Measurements from ENCODE around the gene CDH23.

CDH23 gene

DNA sequence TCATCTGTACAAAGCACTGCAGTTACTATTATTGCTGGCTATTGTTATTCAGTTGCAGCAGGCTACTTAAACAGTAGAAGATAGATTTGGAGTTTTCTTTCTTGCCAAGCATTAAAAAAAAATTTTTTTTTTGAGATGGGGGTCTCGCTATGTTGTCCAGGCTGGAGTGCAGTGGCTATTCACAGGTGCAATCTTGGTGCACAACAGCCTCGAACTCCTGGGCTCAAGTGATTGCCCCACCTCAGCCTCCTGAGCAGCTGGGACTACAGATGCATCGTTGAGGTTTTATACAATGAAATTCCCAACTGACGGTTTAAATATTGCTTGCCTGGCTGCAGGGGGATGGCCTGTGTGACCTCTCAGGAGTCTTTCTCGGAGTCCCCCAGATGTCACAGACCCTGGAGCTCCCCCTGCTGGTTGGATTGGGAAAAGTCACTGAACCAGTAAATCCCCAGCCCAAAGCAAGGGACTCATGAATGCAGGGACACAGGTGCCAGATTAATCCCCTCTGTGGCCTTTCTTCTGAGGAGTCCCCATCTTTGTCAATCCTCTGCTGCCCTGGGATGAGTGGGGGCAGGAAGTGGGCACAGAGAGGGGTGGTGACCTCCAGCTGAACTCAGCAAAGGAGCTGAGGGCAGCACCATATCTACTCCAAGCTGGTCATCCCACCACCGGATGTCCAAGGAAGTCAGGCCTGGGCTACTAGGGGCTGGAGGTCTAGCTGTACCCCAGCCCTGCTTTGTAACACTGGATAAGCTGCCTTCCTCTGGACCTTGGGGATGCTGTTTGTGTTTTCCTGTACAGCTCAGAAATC lies 173.3 kb downstream of the CDH23 start:
- no peak overlapping the region for H3K4me3 ChIP-seq (ENCODE audit: control insufficient read depth, low read depth, low read length)

DNA sequence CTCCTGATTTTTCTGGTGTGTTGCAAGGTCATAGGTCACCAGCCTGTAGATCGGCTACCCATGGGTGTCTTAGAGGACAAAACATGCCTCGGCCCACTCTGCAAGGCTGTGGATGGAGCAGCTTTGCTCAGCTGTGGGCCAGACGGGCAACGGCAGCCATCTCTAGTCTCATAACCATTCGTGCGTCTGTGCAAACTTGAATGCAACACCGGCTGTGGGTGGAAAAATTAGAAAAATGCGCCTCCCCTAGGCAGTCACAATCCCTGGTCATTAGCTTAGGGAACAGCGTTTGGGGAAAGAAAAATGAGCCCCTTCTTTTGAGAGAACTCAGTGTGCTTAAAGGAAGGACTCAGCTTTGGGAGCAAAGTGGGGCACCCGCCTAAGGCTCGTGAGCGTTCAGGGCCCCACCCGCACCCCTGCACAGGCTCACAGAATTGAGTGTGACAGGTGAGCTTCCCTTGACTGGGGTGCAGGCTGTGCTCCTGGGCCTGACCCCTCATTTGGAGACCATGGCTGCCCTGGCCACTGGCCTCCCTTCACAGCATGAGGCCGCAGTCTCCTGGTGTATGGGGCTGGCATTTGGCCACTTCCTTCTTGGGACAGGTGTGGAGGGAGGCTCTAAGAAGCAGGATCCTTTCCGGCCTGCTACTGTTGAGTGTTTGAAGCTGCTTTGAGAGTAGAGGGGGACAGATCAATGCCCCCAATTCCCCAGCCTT lies 174.9 kb downstream of the CDH23 start:
- H3K4me3 ChIP-seq (ENCODE audit: control insufficient read depth, low read depth, low read length): no peak overlapping the region
- no peak for TF ChIP-seq CTCF (IDR thresholded peaks at IDR 0.05; ENCODE audit: control insufficient read depth, insufficient read depth, low read depth, low read length, missing control alignments)
- no peak for DNase-seq (ENCODE audit: low read depth)

More for the DNA sequence above, 173.3 kb downstream of the CDH23 start:
- DNase-seq (ENCODE audit: low read depth): no peak
- peak; percentile 83 for TF ChIP-seq CTCF (IDR thresholded peaks at IDR 0.05; ENCODE audit: control insufficient read depth, insufficient read depth, low read depth, low read length, missing control alignments)

- no peak for TF ChIP-seq CTCF (IDR thresholded peaks at IDR 0.05; ENCODE audit: control insufficient read depth, insufficient read depth, low read depth, low read length, missing control alignments)
- no peak overlapping the region for H3K4me3 ChIP-seq (ENCODE audit: control insufficient read depth, low read depth, low read length)
- no peak for DNase-seq (ENCODE audit: low read depth)
These were observed 176.2 kb downstream of the CDH23 start for GRCh38 chr10:71572962-71573361.

DNA sequence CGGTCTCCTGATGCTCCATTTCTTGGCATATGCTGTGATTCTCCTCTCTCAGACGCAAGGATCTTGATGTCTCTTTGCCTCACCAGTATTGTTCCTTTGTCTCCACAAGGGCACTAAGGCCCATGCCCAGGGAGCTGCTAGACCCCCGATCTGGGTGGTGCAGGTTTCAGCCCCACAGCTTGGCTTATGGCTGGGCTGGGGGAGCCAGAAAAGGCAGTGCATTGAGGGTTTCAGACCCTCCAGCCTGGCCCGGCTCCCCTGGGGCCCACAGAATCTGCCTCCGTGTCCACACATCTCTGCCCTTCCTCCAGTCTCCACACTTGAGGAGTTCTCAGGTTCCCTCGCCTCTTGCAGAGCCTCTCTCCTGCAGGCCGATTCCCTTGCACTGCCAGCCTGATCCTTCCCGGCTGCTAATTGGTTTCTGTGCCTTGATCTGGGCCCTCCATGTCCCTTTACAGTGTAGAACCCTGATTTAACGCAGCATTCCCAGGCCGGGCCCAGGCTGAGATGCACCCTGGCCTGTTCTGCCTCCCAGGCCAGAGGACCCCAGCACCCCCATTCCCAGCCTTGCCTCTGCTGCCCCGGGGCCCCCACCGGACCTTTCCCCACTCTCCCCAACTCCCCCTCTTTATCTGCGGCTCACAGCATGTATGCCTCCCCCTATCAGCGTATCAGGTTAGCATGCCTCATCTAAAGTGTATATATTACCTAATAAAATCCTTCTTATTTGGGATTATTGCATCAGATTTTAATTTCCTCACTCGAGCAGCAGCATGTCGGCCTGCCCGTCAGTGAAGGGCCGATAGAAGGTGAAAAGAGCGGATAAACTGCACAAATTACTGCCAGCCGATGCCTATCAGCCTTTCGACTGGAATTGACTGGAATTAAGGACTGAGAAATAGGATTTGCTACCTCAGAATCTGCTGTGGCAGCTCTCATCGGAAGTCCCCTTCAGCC lies 177.1 kb downstream of the CDH23 start:
- no peak for TF ChIP-seq CTCF (IDR thresholded peaks at IDR 0.05; ENCODE audit: control insufficient read depth, insufficient read depth, low read depth, low read length, missing control alignments)
- H3K4me3 ChIP-seq (ENCODE audit: control insufficient read depth, low read depth, low read length): no peak overlapping the region
- no peak for DNase-seq (ENCODE audit: low read depth)

DNA sequence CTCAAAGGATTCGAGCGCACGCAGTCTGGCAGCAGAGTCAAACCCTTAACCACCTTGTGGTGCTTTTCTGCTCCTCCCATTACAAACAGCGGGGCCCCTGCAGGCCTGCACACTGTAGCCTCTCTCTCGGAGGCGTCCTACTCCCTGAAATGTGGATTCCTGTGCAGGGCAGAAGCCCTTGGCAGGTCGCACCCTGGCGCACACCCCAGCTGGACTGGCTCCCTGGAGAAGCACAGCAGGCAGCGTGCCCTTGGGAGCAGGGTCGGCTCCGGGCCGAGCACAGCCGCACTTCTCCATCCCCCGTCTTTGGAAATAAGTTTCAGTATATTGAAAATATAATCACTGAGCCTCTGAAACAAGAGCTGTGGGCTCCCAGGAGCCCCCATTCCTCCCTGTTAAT lies 178.7 kb downstream of the CDH23 start:
- no peak for DNase-seq (ENCODE audit: low read depth)
- TF ChIP-seq CTCF (IDR thresholded peaks at IDR 0.05; ENCODE audit: control insufficient read depth, insufficient read depth, low read depth, low read length, missing control alignments): no peak
- no peak overlapping the region for H3K4me3 ChIP-seq (ENCODE audit: control insufficient read depth, low read depth, low read length)
